Measurements from ENCODE around the gene ENTHD1. TPM values are rescaled to one million over a fixed set of nuclear protein-coding genes. Genes with fewer than 3 reads are reported as not detected.

Gene ENTHD1
- total and polyA plus RNA-seq, 9 of the 15 experiments (the other 6 are each of a cell fraction or from before 2014, with no cell fraction given) = 0.13 to 0.98 (median 0.35) TPM

- no peak overlapping the region for H3K9ac ChIP-seq (ENCODE audit: insufficient read depth in 1 of 2, low read depth in 2 of 2, low read length in 2 of 2)
- no peaks in the 10 kb centered on the region for H3K27me3 ChIP-seq (ENCODE audit: control insufficient read depth in 2 of 2, insufficient read depth in 2 of 2, low read length in 2 of 2)
- FAIRE-seq = peak; percentile 26
- H4K20me1 ChIP-seq (replicated peaks; ENCODE audit: control insufficient read depth, insufficient read depth, low read length) = no peaks in the 10 kb centered on the region
- H3K36me3 ChIP-seq (ENCODE audit: control insufficient read depth, insufficient read depth, low read length) = no peaks in the 10 kb centered on the region
- in situ Hi-C loops (cut with MboI) (no loop called here), intact Hi-C loops (cut with micrococcal nuclease) (no loop called here)
- BruUV-seq (replicated peaks) = no TSS peak
- ChIA-PET POLR2A (no interaction called here), CTCF (ENCODE audit: low intra/inter-chr PET ratio) (no interaction called here)
- peaks cover 27% of the 10 kb centered on the region; the same call in 1 of the 3 replicates for H3K79me2 ChIP-seq (ENCODE audit: control insufficient read depth, insufficient read depth, low read length)
- no peak overlapping the region for H3K4me3 ChIP-seq
- H3K4me2 ChIP-seq (ENCODE audit: insufficient read depth, low read length) = no peak overlapping the region
- H3K9me3 ChIP-seq (replicated peaks; ENCODE audit: control insufficient read depth, insufficient read depth, low read depth, low read length) = no peaks in the 10 kb centered on the region
- DNase-seq (ENCODE audit: extremely low read depth in 1 of 4, low spot score in 3 of 4) = no peak
- peaks cover 18 to 66% of the 10 kb centered on the region in 2 experiments for H3K4me1 ChIP-seq (replicated peaks in 1 of 2; ENCODE audit: control insufficient read depth in 2 of 2, insufficient read depth in 2 of 2, low read length in 2 of 2)
- H3K9me1 ChIP-seq (ENCODE audit: control insufficient read depth, insufficient read depth, low read length) = no peaks in the 10 kb centered on the region
- ATAC-seq = peak; percentile 23; the same call in 1 of the 3 replicates
- H3K27ac ChIP-seq (ENCODE audit: extremely low read depth, low read depth, low read length) = peak overlapping the region; percentile 35; the same call in 1 of the 3 replicates
- 0 out of 2 replicates have a peak overlapping the region, but pooled peaks have one; percentile 54 for H2AFZ ChIP-seq (ENCODE audit: low read depth, low read length)
- 52% methylated on average over 9 of the region's 9 CpGs for WGBS (ENCODE audit: insufficient coverage, low coverage, missing lambda C conversion rate)
- TF ChIP-seq ZNF263 (CRISPR knock-in tag; IDR thresholded peaks at IDR 0.05; ENCODE audit: borderline replicate concordance) = no peak
- no peak for TF ChIP-seq ILK (tag; IDR thresholded peaks at IDR 0.05; ENCODE audit: borderline replicate concordance, low read depth)
- no peak for TF ChIP-seq EHMT2 (IDR thresholded peaks at IDR 0.05)
- TF ChIP-seq ZNF592 (IDR thresholded peaks at IDR 0.05) = 0 out of 2 replicates have a peak, but pooled peaks have one; percentile 27
- no peak for TF ChIP-seq USF2 (CRISPR knock-in tag; IDR thresholded peaks at IDR 0.05)
- peak in 1 of 2 experiments; percentile 40; a peak in 1 of 4 replicates for TF ChIP-seq RAD21 (CRISPR knock-in tag; conservative IDR thresholded peaks at IDR 0.05 in 1 of 2, IDR thresholded peaks at IDR 0.05 in 1 of 2)
- no peak for TF ChIP-seq ZBTB26 (CRISPR knock-in tag; IDR thresholded peaks at IDR 0.05)
Observed at GRCh38 chr22:39940757-39941305, 47.3 kb upstream of the ENTHD1 start.

All from K562 (cell line).